Stimulated activated naive CD8-positive, alpha-beta T cell treated with anti-CD3 and anti-CD28 coated beads, Interleukin-15, Interleukin-2, amounts not matched to agents 100 ng/mL and 50 ng/mL, for 24 hours (primary cell): ENCODE data around the gene SNCAIP.

ENCODE experiments used
- H3K27ac Mint-ChIP-seq: one replicate; pipeline ENCODE4 v1.8.0; 2021; ENCODE audit warnings: mild to moderate bottlenecking, mixed read lengths
- H3K27me3 Mint-ChIP-seq: one replicate; pipeline ENCODE4 v1.8.0; 2021; ENCODE audit warnings: mixed read lengths
- H3K36me3 Mint-ChIP-seq: one replicate; pipeline ENCODE4 v1.8.0; 2021; ENCODE audit warnings: low read depth, mixed read lengths
- H3K4me1 Mint-ChIP-seq: one replicate; pipeline ENCODE4 v1.8.0; 2021; ENCODE audit warnings: low read depth, mixed read lengths
- H3K4me3 Mint-ChIP-seq: one replicate; pipeline ENCODE4 v1.8.0; 2021; ENCODE audit warnings: mild to moderate bottlenecking, mixed read lengths
- H3K9me3 Mint-ChIP-seq: one replicate; pipeline ENCODE4 v1.8.0; 2021; ENCODE audit warnings: mixed read lengths

The SNCAIP gene

DNA sequence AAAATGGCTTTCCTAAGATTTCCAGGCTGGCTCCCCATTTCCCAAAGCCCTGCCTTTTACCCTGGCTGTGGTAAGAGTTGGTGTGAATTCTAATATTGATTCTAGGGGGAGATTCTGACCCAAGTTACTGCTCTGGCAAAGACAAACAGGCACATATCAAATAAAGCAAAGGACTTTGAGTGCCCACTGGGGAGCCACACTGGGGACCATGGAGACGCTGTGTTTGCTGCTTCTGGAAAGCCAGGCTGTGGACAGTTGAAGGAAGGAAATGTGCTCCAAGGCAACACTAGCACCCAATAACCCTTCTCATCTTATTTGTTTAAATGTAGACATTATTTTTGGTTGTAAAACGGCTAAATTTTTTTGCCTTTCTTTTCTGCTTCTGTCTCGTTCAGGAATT, 78.7 kb downstream of the SNCAIP start:
- Mint-ChIP-seq H3K9me3 (no peaks in the 10 kb centered on the region), H3K36me3 (no peaks in the 10 kb centered on the region), H3K27me3 (no peaks in the 10 kb centered on the region), H3K4me1 (no peaks in the 10 kb centered on the region), H3K4me3 (no peak overlapping the region), H3K27ac (no peak overlapping the region)

DNA sequence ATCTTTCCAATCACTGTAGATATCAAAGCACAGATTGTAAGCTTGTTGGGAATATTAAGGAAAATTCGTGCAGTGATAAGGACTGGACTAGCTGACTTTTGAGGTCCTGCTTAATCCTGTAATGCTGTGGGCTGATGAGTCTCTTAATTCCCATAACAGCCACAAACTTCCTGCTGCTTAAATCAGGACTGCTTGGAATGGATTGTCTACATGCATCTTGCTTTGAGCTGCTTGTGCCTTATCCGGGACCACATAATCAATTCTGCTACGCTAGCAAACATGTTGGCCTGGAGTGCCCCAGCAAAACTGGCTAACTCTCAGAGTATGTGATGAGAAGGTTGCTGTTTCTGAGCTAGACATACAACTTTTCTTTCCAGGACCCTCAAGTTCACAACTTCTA, 79.6 kb downstream of the SNCAIP start:
- H3K9me3 Mint-ChIP-seq: no peaks in the 10 kb centered on the region
- H3K4me1 Mint-ChIP-seq: no peaks in the 10 kb centered on the region
- H3K27me3 Mint-ChIP-seq: peaks cover 3% of the 10 kb centered on the region
- H3K36me3 Mint-ChIP-seq: no peaks in the 10 kb centered on the region
- H3K4me3 Mint-ChIP-seq: no peak overlapping the region
- no peak overlapping the region for H3K27ac Mint-ChIP-seq

DNA sequence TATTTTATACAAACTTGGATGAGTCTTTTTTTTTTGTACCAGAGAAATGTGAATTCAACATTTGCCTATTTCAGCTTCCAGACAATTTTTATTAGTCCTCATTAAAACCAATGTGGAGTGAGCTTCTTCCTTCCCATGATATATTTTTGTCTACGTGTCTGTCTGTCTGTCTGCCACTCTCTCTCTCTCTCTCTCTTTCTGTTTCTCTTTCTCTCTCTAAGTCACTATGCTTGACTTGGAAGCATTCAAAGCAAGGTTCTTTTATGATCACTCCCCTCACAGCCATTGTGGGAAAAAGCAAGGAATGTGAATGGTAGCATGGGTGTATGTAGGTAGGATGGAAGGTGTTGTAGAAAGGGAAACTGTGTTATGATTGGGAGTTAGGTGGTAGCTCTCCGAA, 80.2 kb downstream of the SNCAIP start:
- no peak overlapping the region for H3K27ac Mint-ChIP-seq
- no peaks in the 10 kb centered on the region for H3K36me3 Mint-ChIP-seq
- no peaks in the 10 kb centered on the region for H3K9me3 Mint-ChIP-seq
- H3K4me3 Mint-ChIP-seq: no peak overlapping the region
- no peaks in the 10 kb centered on the region for H3K4me1 Mint-ChIP-seq
- H3K27me3 Mint-ChIP-seq: peaks cover 3% of the 10 kb centered on the region

GRCh38 chr5:122392824-122393223, 80.8 kb downstream of the SNCAIP start:
- peaks cover 3% of the 10 kb centered on the region for H3K27me3 Mint-ChIP-seq
- no peaks in the 10 kb centered on the region for H3K4me1 Mint-ChIP-seq
- H3K4me3 Mint-ChIP-seq: no peak overlapping the region
- no peak overlapping the region for H3K27ac Mint-ChIP-seq
- H3K36me3 Mint-ChIP-seq: no peaks in the 10 kb centered on the region
- no peaks in the 10 kb centered on the region for H3K9me3 Mint-ChIP-seq

- no peaks in the 10 kb centered on the region for H3K4me1 Mint-ChIP-seq
- H3K36me3 Mint-ChIP-seq: no peaks in the 10 kb centered on the region
These were observed 82.4 kb downstream of the SNCAIP start for GRCh38 chr5:122394284-122394930.

GRCh38 chr5:122398016-122398415, 86.0 kb downstream of the SNCAIP start:
- Mint-ChIP-seq H3K27ac (no peak overlapping the region), H3K4me3 (no peak overlapping the region), H3K27me3 (peaks cover 10% of the 10 kb centered on the region), H3K4me1 (no peaks in the 10 kb centered on the region), H3K36me3 (no peaks in the 10 kb centered on the region), H3K9me3 (no peaks in the 10 kb centered on the region)

More at GRCh38 chr5:122394284-122394930, 82.4 kb downstream of the SNCAIP start:
- no peak overlapping the region for H3K4me3 Mint-ChIP-seq
- no peak overlapping the region for H3K27ac Mint-ChIP-seq
- no peaks in the 10 kb centered on the region for H3K9me3 Mint-ChIP-seq
- H3K27me3 Mint-ChIP-seq: peaks cover 6% of the 10 kb centered on the region

DNA sequence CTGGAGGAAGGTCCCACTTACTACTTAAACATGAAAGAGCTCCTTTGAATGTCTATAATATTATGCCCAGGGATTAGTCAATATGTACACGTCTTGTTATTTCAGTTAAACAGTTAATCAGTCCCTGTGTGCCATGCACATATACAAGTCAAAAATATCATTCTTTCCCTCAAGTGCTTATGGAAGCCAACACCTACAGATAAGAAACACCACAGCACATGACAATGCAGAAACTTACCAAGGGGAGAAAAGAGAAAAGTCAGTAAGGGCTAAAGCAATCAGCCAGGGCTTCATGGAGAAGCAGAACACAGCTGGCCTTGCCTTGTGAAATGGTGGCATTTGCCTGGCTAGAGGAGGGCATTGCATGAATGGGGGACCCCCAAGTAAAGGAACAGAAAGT, 88.3 kb downstream of the SNCAIP start:
- Mint-ChIP-seq H3K27ac (no peak overlapping the region), H3K9me3 (no peaks in the 10 kb centered on the region), H3K36me3 (no peaks in the 10 kb centered on the region), H3K4me3 (no peak overlapping the region), H3K27me3 (peaks cover 10% of the 10 kb centered on the region), H3K4me1 (no peaks in the 10 kb centered on the region)

DNA sequence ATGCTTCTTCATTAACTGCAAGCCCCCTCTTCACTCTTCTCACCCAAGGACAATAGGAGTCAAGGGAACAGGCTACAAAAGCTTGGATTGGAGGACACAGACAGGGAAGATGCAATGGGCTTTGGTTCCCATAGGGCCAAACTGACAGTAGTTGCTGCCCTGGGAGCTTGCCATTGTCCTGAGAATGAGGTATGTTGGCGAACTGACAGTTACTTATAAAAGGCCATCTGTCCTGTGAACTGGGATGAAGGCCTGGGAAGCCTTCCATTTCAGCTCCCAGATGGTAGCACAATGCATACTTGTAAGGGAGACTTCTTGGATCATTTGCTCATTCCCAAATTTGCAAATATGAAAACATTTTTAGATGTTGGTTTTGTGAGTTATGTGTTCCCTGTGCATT, 88.9 kb downstream of the SNCAIP start:
- Mint-ChIP-seq H3K4me3 (no peak overlapping the region), H3K27ac (no peak overlapping the region)

DNA sequence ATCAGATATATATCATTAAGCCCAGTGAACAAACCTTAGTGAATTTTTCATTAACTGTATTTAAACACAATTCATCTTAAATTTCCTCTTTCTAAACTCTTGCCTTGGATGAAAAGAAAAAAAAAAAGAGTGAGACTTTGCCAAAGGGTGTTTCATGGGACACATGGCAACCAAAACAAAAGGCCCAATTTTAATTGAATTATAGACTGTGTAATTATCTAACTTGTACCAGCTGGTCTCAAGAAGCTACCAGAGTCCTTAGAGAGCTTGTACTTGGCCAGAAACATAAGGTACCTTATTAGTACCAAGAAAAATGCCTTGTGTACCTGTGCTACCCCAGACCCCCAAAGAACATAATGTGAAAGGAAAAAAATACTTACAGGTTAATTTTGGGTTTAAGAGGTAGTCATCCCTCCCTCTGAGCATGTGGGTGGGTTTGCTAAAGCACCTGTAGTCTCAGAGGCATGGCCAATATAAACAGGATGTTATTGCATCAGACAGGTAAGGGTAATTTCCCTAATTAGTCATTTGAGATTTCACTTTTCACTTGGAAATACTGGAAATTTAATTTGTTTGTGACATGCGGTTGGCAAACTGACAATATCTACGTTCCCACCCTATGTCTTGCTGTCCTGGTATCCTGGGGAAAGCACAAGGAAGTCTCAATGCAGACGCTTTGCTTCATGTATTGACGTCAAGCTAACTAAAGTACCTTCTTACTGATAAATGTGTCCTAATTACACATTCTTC, 90.1 kb downstream of the SNCAIP start:
- H3K27me3 Mint-ChIP-seq: peaks cover 7% of the 10 kb centered on the region
- no peaks in the 10 kb centered on the region for H3K36me3 Mint-ChIP-seq
- H3K9me3 Mint-ChIP-seq: no peaks in the 10 kb centered on the region
- H3K4me1 Mint-ChIP-seq: no peaks in the 10 kb centered on the region
- no peak overlapping the region for H3K27ac Mint-ChIP-seq
- H3K4me3 Mint-ChIP-seq: no peak overlapping the region

More for the DNA sequence above, 88.9 kb downstream of the SNCAIP start:
- Mint-ChIP-seq H3K9me3 (no peaks in the 10 kb centered on the region), H3K4me1 (no peaks in the 10 kb centered on the region), H3K27me3 (peaks cover 8% of the 10 kb centered on the region), H3K36me3 (no peaks in the 10 kb centered on the region)

- H3K27me3 Mint-ChIP-seq: peaks cover 7% of the 10 kb centered on the region
- no peaks in the 10 kb centered on the region for H3K9me3 Mint-ChIP-seq
- no peaks in the 10 kb centered on the region for H3K36me3 Mint-ChIP-seq
- no peak overlapping the region for H3K27ac Mint-ChIP-seq
- no peaks in the 10 kb centered on the region for H3K4me1 Mint-ChIP-seq
- no peak overlapping the region for H3K4me3 Mint-ChIP-seq
These were observed 91.1 kb downstream of the SNCAIP start for GRCh38 chr5:122402955-122403685.

DNA sequence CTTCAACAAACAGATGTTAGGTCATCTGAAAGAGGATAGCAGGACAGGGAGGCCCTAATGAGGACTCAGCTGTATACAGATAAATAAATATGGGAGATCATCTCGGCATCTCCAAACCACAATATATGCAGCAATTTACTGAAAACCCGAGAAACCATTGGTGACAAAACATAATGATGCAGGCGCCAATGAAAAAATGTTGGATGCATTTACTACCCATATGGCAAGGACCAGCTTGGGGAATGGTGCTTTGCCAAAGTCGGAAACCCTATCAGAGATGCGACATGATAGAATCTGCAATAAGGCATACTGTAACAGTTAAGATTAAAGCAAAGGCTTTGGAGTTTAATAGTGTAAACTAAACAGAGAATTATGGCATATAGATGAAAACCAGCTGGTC, 92.0 kb downstream of the SNCAIP start:
- Mint-ChIP-seq H3K27ac (no peak overlapping the region), H3K4me3 (no peak overlapping the region), H3K4me1 (no peaks in the 10 kb centered on the region), H3K27me3 (peaks cover 7% of the 10 kb centered on the region), H3K36me3 (no peaks in the 10 kb centered on the region), H3K9me3 (no peaks in the 10 kb centered on the region)

GRCh38 chr5:122404653-122405362, 92.8 kb downstream of the SNCAIP start:
- Mint-ChIP-seq H3K9me3 (no peaks in the 10 kb centered on the region), H3K4me3 (no peak overlapping the region), H3K36me3 (no peaks in the 10 kb centered on the region), H3K27me3 (peaks cover 4% of the 10 kb centered on the region), H3K4me1 (no peaks in the 10 kb centered on the region), H3K27ac (no peak overlapping the region)

- H3K9me3 Mint-ChIP-seq: no peaks in the 10 kb centered on the region
- H3K27me3 Mint-ChIP-seq: no peaks in the 10 kb centered on the region
- no peaks in the 10 kb centered on the region for H3K36me3 Mint-ChIP-seq
- H3K4me1 Mint-ChIP-seq: no peaks in the 10 kb centered on the region
- H3K4me3 Mint-ChIP-seq: no peak overlapping the region
- H3K27ac Mint-ChIP-seq: no peak overlapping the region
These were observed 93.7 kb downstream of the SNCAIP start for GRCh38 chr5:122405751-122406150.

DNA sequence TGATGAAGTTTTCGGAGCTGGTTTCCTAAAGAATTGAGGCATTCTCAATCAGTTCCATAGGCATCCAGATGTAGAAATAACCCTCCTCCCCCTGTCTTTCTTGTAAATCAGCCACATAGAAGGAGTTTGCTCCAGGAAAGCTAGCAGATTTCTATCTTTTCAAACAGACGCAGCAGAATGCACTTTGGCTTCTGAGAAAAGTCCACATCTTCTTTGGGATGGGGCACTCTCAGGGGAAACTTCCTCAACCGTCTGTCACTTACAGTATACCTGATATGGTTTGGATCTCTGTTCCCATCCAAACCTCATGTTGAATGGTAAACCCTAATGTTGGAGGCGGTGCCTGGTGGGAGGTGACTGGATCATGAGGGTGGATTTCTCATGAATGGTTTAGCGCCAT, 94.1 kb downstream of the SNCAIP start:
- H3K4me3 Mint-ChIP-seq: no peak overlapping the region
- H3K36me3 Mint-ChIP-seq: no peaks in the 10 kb centered on the region
- no peaks in the 10 kb centered on the region for H3K27me3 Mint-ChIP-seq
- no peak overlapping the region for H3K27ac Mint-ChIP-seq
- no peaks in the 10 kb centered on the region for H3K9me3 Mint-ChIP-seq
- H3K4me1 Mint-ChIP-seq: no peaks in the 10 kb centered on the region
